Type B pancreatic cell (in vitro differentiated cells): ENCODE results near the gene OSBPL5. TPM values are rescaled to one million over a fixed set of nuclear protein-coding genes. Genes with fewer than 3 reads are reported as not detected.

Experiments used
- DNase-seq: peaks from one replicate; pipeline ENCODE4 v3.0.0; 2021; ENCODE audit warnings: mixed read lengths; ENCODE audit not compliant: unreplicated experiment; ENCODE audit errors: extremely low spot score
- H3K27ac Mint-ChIP-seq: 2 replicates; pipeline ENCODE4 v1.8.0; 2021; ENCODE audit warnings: mild to moderate bottlenecking, mixed read lengths
- H3K27me3 Mint-ChIP-seq: 2 replicates; pipeline ENCODE4 v1.8.0; 2021; ENCODE audit warnings: mixed read lengths
- H3K36me3 Mint-ChIP-seq: 2 replicates; pipeline ENCODE4 v1.8.0; 2021; ENCODE audit warnings: mixed read lengths
- H3K4me1 Mint-ChIP-seq: one replicate; pipeline ENCODE4 v1.8.0; 2021; ENCODE audit warnings: mixed read lengths; ENCODE audit not compliant: unreplicated experiment
- H3K4me3 Mint-ChIP-seq: 2 replicates; pipeline ENCODE4 v1.8.0; 2021; ENCODE audit warnings: mild to moderate bottlenecking, mixed read lengths
- H3K9me3 Mint-ChIP-seq: 2 replicates; pipeline ENCODE4 v1.8.0; 2021; ENCODE audit warnings: mixed read lengths
- CTCF ChIP-seq: fragments of 200-600 bp; sonication (generic); conservative IDR thresholded peaks from 2 replicates; pipeline ENCODE4 v1.5.0; 2021; ENCODE audit warnings: antibody characterized with exemption, mild to moderate bottlenecking
- total RNA-seq: library from RNA; stranded (reverse); gene quantifications from 2 replicates; pipeline ENCODE4 v1.2.1, GENCODE V29; 2021; ENCODE audit warnings: low replicate concordance

OSBPL5 gene
- total RNA-seq, 1 donor from 2014 or later = 33.1 TPM

DNA sequence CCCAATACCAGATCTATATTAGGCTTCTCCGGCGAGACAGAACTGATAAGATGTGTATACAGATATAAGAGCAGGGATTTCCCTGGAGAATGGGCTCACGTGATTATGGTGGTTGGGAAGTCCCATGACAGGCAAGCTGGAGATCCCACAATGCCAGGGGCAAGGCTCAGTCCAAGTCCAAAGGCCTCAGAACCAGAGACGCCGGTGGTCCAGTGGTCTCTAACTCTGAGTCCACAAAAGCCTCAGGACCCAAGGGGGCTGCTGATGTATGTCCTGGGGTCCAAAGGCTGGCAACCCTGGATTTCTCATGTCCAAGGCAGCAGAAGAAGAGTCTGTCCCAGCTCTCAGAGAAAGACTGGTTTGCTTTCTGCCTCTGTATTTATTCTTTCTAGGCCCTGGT, 15.8 kb upstream of the OSBPL5 start:
- Mint-ChIP-seq H3K36me3 (no peaks in the 10 kb centered on the region), H3K27me3 (peaks cover 13% of the 10 kb centered on the region), H3K27ac (no peak overlapping the region), H3K4me3 (no peak overlapping the region), H3K9me3 (peaks cover 11% of the 10 kb centered on the region), H3K4me1 (no peaks in the 10 kb centered on the region)
- no peak for TF ChIP-seq CTCF
- no peak for DNase-seq

- no peak for TF ChIP-seq CTCF
- no peak overlapping the region for H3K27ac Mint-ChIP-seq
- DNase-seq = no peak
- H3K9me3 Mint-ChIP-seq = peaks cover 11% of the 10 kb centered on the region
- no peaks in the 10 kb centered on the region for H3K4me1 Mint-ChIP-seq
- H3K4me3 Mint-ChIP-seq = no peak overlapping the region
- peaks cover 9% of the 10 kb centered on the region for H3K27me3 Mint-ChIP-seq
- H3K36me3 Mint-ChIP-seq = no peaks in the 10 kb centered on the region
Measured at GRCh38 chr11:3178349-3178748, 13.2 kb upstream of the OSBPL5 start.

DNA sequence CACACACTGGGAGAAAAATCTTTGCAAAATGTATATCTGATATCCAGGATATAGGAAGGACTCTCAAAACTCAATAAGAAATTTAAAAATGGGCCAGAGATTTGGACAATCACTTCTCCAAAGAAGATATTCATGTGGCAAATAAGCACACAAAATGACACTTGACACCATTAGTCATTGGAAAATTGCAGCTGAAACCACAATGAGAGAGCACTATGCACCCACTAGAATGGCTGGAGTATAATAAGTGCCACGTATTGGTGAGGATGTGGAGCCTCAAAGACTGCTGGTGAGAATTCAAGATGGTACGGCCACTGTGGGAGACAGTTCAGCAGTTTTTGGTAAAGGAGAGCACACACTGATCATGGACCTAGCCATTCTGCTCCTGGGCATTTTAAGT, 12.8 kb upstream of the OSBPL5 start:
- Mint-ChIP-seq H3K9me3 (peaks cover 11% of the 10 kb centered on the region), H3K36me3 (no peaks in the 10 kb centered on the region), H3K4me3 (no peak overlapping the region), H3K27me3 (peaks cover 9% of the 10 kb centered on the region), H3K27ac (no peak overlapping the region), H3K4me1 (no peaks in the 10 kb centered on the region)
- TF ChIP-seq CTCF = no peak
- no peak for DNase-seq

DNA sequence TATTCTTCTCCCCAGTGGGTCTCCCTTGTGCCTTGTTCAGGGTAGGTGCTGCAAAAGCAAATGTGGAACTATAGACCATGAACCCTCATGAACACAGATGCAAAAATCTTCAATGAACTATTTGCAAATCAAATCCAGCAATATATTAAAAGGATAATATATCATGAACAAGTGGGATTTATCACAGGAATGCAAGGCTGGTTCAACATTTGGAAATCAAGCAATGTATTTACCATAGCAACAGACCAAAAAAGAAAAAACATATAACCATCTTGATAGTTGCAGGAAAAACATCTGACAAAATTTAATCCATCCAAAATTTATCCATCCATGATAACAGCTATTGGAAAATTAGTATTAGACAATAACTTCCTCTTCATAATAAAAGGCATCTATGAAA, 11.4 kb upstream of the OSBPL5 start:
- Mint-ChIP-seq H3K4me3 (no peak overlapping the region), H3K27me3 (peaks cover 17% of the 10 kb centered on the region), H3K9me3 (peaks cover 11% of the 10 kb centered on the region), H3K27ac (no peak overlapping the region), H3K36me3 (no peaks in the 10 kb centered on the region), H3K4me1 (no peaks in the 10 kb centered on the region)
- no peak for DNase-seq
- TF ChIP-seq CTCF = no peak

DNA sequence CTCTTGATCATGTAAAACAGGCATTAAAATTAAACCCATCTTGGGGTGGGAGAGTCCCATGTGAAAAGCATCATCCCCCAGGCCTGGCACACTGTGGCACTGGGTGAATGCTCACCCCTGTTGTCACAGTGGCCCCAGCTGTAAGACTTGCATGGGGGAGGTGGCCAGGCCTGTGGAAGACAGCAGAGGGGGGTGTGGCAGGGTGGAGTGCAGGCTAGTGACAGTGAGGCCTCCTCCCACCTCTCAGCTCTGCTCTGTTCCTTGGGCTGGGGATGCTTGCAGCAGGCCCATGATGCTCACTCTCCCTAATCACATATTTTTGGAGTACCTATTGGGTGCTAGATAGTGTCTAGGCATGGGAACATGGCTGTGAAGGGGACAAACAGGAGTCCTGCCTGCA, 10.1 kb upstream of the OSBPL5 start:
- no peak overlapping the region for H3K4me3 Mint-ChIP-seq
- no peaks in the 10 kb centered on the region for H3K36me3 Mint-ChIP-seq
- peaks cover 10% of the 10 kb centered on the region for H3K9me3 Mint-ChIP-seq
- peaks cover 23% of the 10 kb centered on the region for H3K27me3 Mint-ChIP-seq
- DNase-seq = no peak
- H3K4me1 Mint-ChIP-seq = no peaks in the 10 kb centered on the region
- no peak for TF ChIP-seq CTCF
- H3K27ac Mint-ChIP-seq = no peak overlapping the region

GRCh38 chr11:3174387-3174786, 9.3 kb upstream of the OSBPL5 start:
- H3K9me3 Mint-ChIP-seq = peaks cover 5% of the 10 kb centered on the region
- H3K27me3 Mint-ChIP-seq = peaks cover 26% of the 10 kb centered on the region

More at GRCh38 chr11:3174387-3174786, 9.3 kb upstream of the OSBPL5 start:
- no peak overlapping the region for H3K4me3 Mint-ChIP-seq
- TF ChIP-seq CTCF = no peak
- H3K27ac Mint-ChIP-seq = no peak overlapping the region
- DNase-seq = no peak
- no peaks in the 10 kb centered on the region for H3K36me3 Mint-ChIP-seq
- H3K4me1 Mint-ChIP-seq = peaks cover 5% of the 10 kb centered on the region
